ENCODE results near the gene NPFFR1.
A peak's percentile ranks its signal among the peaks of the same experiment; 100 is the strongest.

The NPFFR1 gene

GRCh38 chr10:70315276-70315675, 31.5 kb upstream of the NPFFR1 start:
- no peak for DNase-seq

GRCh38 chr10:70312972-70313371, 29.2 kb upstream of the NPFFR1 start:
- no peak for DNase-seq

- DNase-seq, result no peak
These were observed 28.4 kb upstream of the NPFFR1 start for GRCh38 chr10:70312249-70312648.

- no peak for DNase-seq
These were observed 27.9 kb upstream of the NPFFR1 start for GRCh38 chr10:70311698-70312097.

- DNase-seq, result no peak
These were observed 25.9 kb upstream of the NPFFR1 start for GRCh38 chr10:70309661-70310060.

- no peak for DNase-seq
These were observed 24.6 kb upstream of the NPFFR1 start for GRCh38 chr10:70308121-70309060.

GRCh38 chr10:70306886-70307520, 23.2 kb upstream of the NPFFR1 start:
- no peak for DNase-seq

GRCh38 chr10:70306181-70306705, 22.4 kb upstream of the NPFFR1 start:
- no peak for DNase-seq

GRCh38 chr10:70303730-70304129, 19.9 kb upstream of the NPFFR1 start:
- DNase-seq, result no peak

- DNase-seq, result no peak
These were observed 18.5 kb upstream of the NPFFR1 start for GRCh38 chr10:70302292-70302691.

- no peak for DNase-seq
These were observed 17.2 kb upstream of the NPFFR1 start for GRCh38 chr10:70300908-70301597.

- DNase-seq, result no peak
These were observed 16.7 kb upstream of the NPFFR1 start for GRCh38 chr10:70300461-70300860.

GRCh38 chr10:70299876-70300275, 16.1 kb upstream of the NPFFR1 start:
- no peak for DNase-seq

GRCh38 chr10:70298393-70298792, 14.6 kb upstream of the NPFFR1 start:
- no peak for DNase-seq

- no peak for DNase-seq
These were observed 13.4 kb upstream of the NPFFR1 start for GRCh38 chr10:70297224-70297623.

GRCh38 chr10:70296406-70296899, 12.6 kb upstream of the NPFFR1 start:
- DNase-seq, result peak; percentile 15 to 67

- DNase-seq, result no peak
These were observed 12.1 kb upstream of the NPFFR1 start for GRCh38 chr10:70295926-70296325.

GRCh38 chr10:70295321-70295720, 11.5 kb upstream of the NPFFR1 start:
- no peak for DNase-seq

GRCh38 chr10:70293169-70293843, 9.5 kb upstream of the NPFFR1 start:
- no peak for DNase-seq

- no peak for DNase-seq
These were observed 8.2 kb upstream of the NPFFR1 start for GRCh38 chr10:70292004-70292403.

GRCh38 chr10:70289739-70290138, 5.9 kb upstream of the NPFFR1 start:
- no peak for DNase-seq

- no peak for DNase-seq
These were observed 2.8 kb upstream of the NPFFR1 start for GRCh38 chr10:70286616-70287015.

- no peak for DNase-seq
These were observed 1.6 kb upstream of the NPFFR1 start for GRCh38 chr10:70285476-70285831.
